GM18870 (cell line): ENCODE measurements around the gene PTPRG.
"Not testable (repeated sequence)": the region's sequence is repeated elsewhere in the genome, so short reads cannot be mapped to it uniquely, and the experiment has no call there.

Source experiments
- ATAC-seq: cut with Tn5 transposase; IDR thresholded peaks from one replicate; pipeline ENCODE4 v1.9.1; 2021; ENCODE audit warnings: moderate library complexity; ENCODE audit not compliant: unreplicated experiment

PTPRG gene

GRCh38 chr3:61716693-61717092, 155.3 kb downstream of the PTPRG start:
- not testable (repeated sequence) for ATAC-seq

GRCh38 chr3:61718565-61718964, 157.2 kb downstream of the PTPRG start:
- ATAC-seq = no peak

GRCh38 chr3:61719278-61719977, 158.1 kb downstream of the PTPRG start:
- ATAC-seq = no peak

- ATAC-seq = no peak
These were observed 161.7 kb downstream of the PTPRG start for GRCh38 chr3:61723038-61723437.

GRCh38 chr3:61724183-61724582, 162.8 kb downstream of the PTPRG start:
- peak; percentile 85 for ATAC-seq

GRCh38 chr3:61724801-61725200, 163.4 kb downstream of the PTPRG start:
- no peak for ATAC-seq

GRCh38 chr3:61725851-61726333, 164.5 kb downstream of the PTPRG start:
- no peak for ATAC-seq

- ATAC-seq = no peak
These were observed 166.1 kb downstream of the PTPRG start for GRCh38 chr3:61727435-61727834.

- no peak for ATAC-seq
These were observed 167.8 kb downstream of the PTPRG start for GRCh38 chr3:61729038-61729634.

GRCh38 chr3:61730056-61730455, 168.7 kb downstream of the PTPRG start:
- no peak for ATAC-seq

- no peak for ATAC-seq
These were observed 169.3 kb downstream of the PTPRG start for GRCh38 chr3:61730577-61731231.

GRCh38 chr3:61733000-61733399, 171.6 kb downstream of the PTPRG start:
- ATAC-seq = no peak

GRCh38 chr3:61733876-61734275, 172.5 kb downstream of the PTPRG start:
- ATAC-seq = no peak

- no peak for ATAC-seq
These were observed 173.6 kb downstream of the PTPRG start for GRCh38 chr3:61734749-61735686.

GRCh38 chr3:61736506-61736905, 175.1 kb downstream of the PTPRG start:
- ATAC-seq = no peak

GRCh38 chr3:61739640-61740039, 178.3 kb downstream of the PTPRG start:
- ATAC-seq = no peak

GRCh38 chr3:61740494-61740893, 179.1 kb downstream of the PTPRG start:
- no peak for ATAC-seq

GRCh38 chr3:61741551-61741950, 180.2 kb downstream of the PTPRG start:
- no peak for ATAC-seq

GRCh38 chr3:61742006-61742405, 180.6 kb downstream of the PTPRG start:
- ATAC-seq = no peak

- no peak for ATAC-seq
These were observed 181.7 kb downstream of the PTPRG start for GRCh38 chr3:61743067-61743466.

GRCh38 chr3:61743686-61744242, 182.4 kb downstream of the PTPRG start:
- no peak for ATAC-seq
